B cell (primary cell): ENCODE data around the gene DCBLD1.

Experiments
- CTCF ChIP-seq: fragments of 200-600 bp; IDR thresholded peaks from one replicate; pipeline ENCODE4 v1.8.0; 2022; ENCODE audit warnings: antibody characterized with exemption, mild to moderate bottlenecking
- EZH2 ChIP-seq: IDR thresholded peaks from 2 replicates; pipeline ENCODE4 v1.6.1; 2012; ENCODE audit warnings: borderline replicate concordance, low read depth, mild to moderate bottlenecking, moderate library complexity, low read length; ENCODE audit not compliant: insufficient read depth, poor library complexity, severe bottlenecking

- no peak for TF ChIP-seq CTCF
- TF ChIP-seq EZH2 = no peak
Measured at GRCh38 chr6:117501722-117502121, 19.2 kb downstream of the DCBLD1 start.
